ENCODE measurements around the gene PTPN2.

- no peak for TF ChIP-seq CTCF (IDR thresholded peaks at IDR 0.05 in 4 of 5, conservative IDR thresholded peaks at IDR 0.05 in 1 of 5)
- no peak for TF ChIP-seq POLR2A (IDR thresholded peaks at IDR 0.05)
Observed at GRCh38 chr18:12841070-12841469, 43.0 kb downstream of the PTPN2 start.
